ENCODE results near the gene HLA-DPA1.

DNA sequence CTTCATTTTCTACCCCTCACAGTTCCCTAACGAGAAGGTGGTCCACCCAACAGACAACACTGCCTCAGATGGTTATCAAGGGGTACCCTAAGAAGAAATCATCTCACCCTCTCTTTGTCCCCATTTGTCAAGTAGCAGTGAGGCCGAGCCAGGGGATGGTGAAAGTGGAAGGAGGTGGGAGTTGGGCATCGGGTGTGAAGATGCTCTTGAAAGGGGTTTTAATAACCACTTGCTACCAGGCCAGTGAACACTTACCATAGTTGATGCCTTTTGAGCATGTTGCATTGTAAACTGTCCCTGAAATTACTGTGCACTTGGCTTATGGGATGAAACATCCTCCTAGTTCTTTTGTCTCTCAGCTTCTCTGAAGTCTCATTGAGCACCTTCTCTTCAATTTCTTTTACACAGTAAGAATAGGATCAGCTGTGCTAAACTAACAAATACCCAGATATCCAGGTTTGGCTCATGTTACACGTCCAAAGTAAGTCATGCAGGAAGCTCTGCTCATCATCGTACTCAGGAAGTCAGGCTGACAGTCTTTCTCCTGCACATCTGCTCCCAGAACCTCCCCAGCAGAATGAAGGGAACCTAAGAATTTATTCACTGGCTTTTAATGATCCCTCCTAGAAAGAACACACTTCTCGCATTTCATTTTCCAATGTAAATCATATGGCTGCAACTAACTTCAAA is 15.6 kb upstream of the HLA-DPA1 start:
- TF ChIP-seq, protein P1, sequence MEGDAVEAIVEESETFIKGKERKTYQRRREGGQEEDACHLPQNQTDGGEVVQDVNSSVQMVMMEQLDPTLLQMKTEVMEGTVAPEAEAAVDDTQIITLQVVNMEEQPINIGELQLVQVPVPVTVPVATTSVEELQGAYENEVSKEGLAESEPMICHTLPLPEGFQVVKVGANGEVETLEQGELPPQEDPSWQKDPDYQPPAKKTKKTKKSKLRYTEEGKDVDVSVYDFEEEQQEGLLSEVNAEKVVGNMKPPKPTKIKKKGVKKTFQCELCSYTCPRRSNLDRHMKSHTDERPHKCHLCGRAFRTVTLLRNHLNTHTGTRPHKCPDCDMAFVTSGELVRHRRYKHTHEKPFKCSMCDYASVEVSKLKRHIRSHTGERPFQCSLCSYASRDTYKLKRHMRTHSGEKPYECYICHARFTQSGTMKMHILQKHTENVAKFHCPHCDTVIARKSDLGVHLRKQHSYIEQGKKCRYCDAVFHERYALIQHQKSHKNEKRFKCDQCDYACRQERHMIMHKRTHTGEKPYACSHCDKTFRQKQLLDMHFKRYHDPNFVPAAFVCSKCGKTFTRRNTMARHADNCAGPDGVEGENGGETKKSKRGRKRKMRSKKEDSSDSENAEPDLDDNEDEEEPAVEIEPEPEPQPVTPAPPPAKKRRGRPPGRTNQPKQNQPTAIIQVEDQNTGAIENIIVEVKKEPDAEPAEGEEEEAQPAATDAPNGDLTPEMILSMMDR (IDR thresholded peaks at IDR 0.05; ENCODE audit: low read depth, low read length): no peak
- no peak for TF ChIP-seq EZH2phosphoT487 (IDR thresholded peaks at IDR 0.05; ENCODE audit: low read depth)

All from OCI-LY3 (cell line).